Ishikawa (cell line): Measurements from ENCODE around the gene RXRB.

Source experiments
- CEBPB ChIP-seq: IDR thresholded peaks from 2 replicates; pipeline ENCODE4 v1.6.1; 2012
- CREB1 ChIP-seq: IDR thresholded peaks from 2 replicates; pipeline ENCODE4 v1.6.1; 2012; ENCODE audit warnings: low read depth
- EGR1 ChIP-seq: IDR thresholded peaks from 2 replicates; pipeline ENCODE4 v1.6.1; 2012
- EP300 ChIP-seq: IDR thresholded peaks from 2 replicates; pipeline ENCODE4 v1.6.1; 2012; ENCODE audit warnings: borderline replicate concordance
- FOXM1 ChIP-seq: IDR thresholded peaks from 2 replicates; pipeline ENCODE4 v1.6.1; 2012; ENCODE audit warnings: low read depth, borderline replicate concordance
- NFIC ChIP-seq: IDR thresholded peaks from 2 replicates; pipeline ENCODE4 v1.6.1; 2012
- RAD21 ChIP-seq: IDR thresholded peaks from 2 replicates; pipeline ENCODE4 v1.6.1; 2012; ENCODE audit warnings: low read depth
- TAF1 ChIP-seq: IDR thresholded peaks from 2 replicates; pipeline ENCODE4 v1.6.1; 2012; ENCODE audit warnings: low read depth, mild to moderate bottlenecking
- TCF12 ChIP-seq: IDR thresholded peaks from 2 replicates; pipeline ENCODE4 v1.6.1; 2012; ENCODE audit warnings: low read depth
- TEAD4 ChIP-seq: IDR thresholded peaks from 2 replicates; pipeline ENCODE4 v1.6.1; 2012
- YY1 ChIP-seq: IDR thresholded peaks from 2 replicates; pipeline ENCODE4 v1.6.1; 2012; ENCODE audit warnings: low read depth
- ZBTB7A ChIP-seq: IDR thresholded peaks from 2 replicates; pipeline ENCODE4 v1.6.1; 2012; ENCODE audit warnings: low read depth
- TF ChIP-seq, protein P1 (sequence below): IDR thresholded peaks from 2 replicates; pipeline ENCODE4 v1.6.1; 2012
- TF ChIP-seq, protein P2 (sequence below): IDR thresholded peaks from 2 replicates; pipeline ENCODE4 v1.6.1; 2012
- TF ChIP-seq, protein P3 (sequence below): IDR thresholded peaks from 2 replicates; pipeline ENCODE4 v1.6.1; 2012; ENCODE audit warnings: low read depth, mild to moderate bottlenecking

RXRB gene

DNA sequence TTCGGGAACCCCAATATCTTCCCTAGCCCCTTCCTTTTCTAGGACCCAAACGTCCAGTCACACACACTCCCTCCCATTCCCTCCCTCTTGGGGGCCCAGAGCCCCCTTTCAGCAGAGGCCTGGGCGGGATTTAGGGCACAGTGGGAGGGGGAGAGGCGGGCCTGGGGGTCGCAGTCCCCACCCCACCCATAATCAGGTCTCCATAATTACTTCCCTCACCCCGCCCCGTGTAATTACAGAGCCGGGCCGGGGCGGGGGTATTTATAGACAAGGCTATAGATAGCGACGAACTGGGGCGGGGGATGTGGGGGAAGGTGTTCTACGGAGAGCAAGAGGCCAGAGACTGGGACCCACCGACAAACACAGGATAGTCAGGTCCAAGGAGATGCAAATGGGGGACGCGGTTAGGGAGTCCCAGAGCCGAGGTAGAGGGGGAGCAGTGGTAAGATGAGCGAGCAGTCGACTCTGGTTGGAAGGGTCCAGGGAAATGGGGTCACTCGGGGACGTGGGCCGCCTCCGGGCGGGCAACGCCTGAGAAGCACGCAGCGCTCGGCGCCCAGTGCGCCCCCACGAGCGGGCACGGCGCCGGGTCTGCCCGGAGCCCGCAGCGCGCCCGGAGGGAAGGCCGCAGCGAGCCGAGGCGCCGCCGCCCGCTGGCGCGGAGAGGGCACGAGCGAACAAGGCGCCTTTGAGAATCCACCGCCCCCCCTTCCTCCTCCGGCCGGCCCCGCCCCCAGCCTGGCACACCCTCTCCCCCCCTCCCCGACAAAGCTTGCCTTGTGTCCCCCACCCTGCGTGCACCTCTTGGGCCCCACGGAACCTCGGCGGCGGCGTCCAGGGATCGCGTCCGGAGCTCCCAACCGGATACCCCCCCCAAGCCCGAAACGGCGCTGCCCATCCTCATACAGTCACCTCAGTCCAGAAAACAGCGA is 7.5 kb downstream of the RXRB start:
- TF ChIP-seq ZBTB7A = 0 out of 2 replicates have a peak, but pooled peaks have one; percentile 27
- TF ChIP-seq NFIC = no peak

- TF ChIP-seq, protein P1, sequence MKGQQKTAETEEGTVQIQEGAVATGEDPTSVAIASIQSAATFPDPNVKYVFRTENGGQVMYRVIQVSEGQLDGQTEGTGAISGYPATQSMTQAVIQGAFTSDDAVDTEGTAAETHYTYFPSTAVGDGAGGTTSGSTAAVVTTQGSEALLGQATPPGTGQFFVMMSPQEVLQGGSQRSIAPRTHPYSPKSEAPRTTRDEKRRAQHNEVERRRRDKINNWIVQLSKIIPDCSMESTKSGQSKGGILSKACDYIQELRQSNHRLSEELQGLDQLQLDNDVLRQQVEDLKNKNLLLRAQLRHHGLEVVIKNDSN = no peak
- TF ChIP-seq ZBTB7A = no peak
- no peak for TF ChIP-seq TCF12
- TF ChIP-seq NFIC = no peak
- no peak for TF ChIP-seq EP300
- TF ChIP-seq, protein P2, sequence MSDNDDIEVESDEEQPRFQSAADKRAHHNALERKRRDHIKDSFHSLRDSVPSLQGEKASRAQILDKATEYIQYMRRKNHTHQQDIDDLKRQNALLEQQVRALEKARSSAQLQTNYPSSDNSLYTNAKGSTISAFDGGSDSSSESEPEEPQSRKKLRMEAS = no peak
- no peak for TF ChIP-seq FOXM1
- no peak for TF ChIP-seq CEBPB
- no peak for TF ChIP-seq TEAD4
- TF ChIP-seq, protein P3, sequence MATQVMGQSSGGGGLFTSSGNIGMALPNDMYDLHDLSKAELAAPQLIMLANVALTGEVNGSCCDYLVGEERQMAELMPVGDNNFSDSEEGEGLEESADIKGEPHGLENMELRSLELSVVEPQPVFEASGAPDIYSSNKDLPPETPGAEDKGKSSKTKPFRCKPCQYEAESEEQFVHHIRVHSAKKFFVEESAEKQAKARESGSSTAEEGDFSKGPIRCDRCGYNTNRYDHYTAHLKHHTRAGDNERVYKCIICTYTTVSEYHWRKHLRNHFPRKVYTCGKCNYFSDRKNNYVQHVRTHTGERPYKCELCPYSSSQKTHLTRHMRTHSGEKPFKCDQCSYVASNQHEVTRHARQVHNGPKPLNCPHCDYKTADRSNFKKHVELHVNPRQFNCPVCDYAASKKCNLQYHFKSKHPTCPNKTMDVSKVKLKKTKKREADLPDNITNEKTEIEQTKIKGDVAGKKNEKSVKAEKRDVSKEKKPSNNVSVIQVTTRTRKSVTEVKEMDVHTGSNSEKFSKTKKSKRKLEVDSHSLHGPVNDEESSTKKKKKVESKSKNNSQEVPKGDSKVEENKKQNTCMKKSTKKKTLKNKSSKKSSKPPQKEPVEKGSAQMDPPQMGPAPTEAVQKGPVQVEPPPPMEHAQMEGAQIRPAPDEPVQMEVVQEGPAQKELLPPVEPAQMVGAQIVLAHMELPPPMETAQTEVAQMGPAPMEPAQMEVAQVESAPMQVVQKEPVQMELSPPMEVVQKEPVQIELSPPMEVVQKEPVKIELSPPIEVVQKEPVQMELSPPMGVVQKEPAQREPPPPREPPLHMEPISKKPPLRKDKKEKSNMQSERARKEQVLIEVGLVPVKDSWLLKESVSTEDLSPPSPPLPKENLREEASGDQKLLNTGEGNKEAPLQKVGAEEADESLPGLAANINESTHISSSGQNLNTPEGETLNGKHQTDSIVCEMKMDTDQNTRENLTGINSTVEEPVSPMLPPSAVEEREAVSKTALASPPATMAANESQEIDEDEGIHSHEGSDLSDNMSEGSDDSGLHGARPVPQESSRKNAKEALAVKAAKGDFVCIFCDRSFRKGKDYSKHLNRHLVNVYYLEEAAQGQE = no peak
Measured at GRCh38 chr6:33192105-33192646, 8.3 kb downstream of the RXRB start, which contains the start of gene COL11A2. COL11A2 (minus strand) TSS chr6:33192467; CDS start chr6:33192240, 227 bp downstream.

DNA sequence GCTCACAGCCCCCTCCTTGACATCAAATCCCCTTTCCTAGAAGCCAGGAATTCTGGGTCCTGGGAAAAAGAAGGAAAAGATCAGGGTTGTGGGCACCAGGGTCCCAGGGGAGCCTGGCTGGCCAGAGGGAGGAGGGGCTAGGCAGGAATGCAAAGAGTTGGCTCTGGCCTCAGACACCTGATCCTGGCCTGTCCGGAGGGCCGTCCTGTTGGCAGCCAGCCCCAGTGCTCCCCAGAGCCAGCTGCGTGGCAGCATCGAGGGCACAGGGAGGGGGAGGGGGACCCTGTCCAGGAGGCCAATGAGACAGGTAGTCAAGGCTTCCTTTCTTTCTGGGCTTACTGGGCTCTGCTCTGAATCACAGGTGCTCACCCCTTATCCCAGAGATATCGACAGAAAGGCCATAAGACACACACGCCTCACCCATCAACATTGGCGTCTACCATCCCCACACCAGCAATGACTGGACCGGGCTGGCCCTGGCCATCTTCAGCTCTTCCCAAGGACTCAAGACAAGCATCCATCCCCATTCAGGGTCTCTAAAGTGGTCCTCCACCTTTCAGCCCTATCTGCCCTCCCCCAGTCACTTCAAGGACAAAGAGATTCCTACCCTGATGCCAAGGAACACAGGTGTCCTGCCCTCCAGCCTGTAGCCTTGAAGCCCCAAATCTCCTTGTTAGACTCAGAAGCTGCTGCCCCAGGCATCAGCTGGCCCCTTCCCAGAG is 8.9 kb downstream of the RXRB start:
- TF ChIP-seq CEBPB = no peak
- TF ChIP-seq RAD21 = no peak
- 0 out of 2 replicates have a peak, but pooled peaks have one; percentile 34 for TF ChIP-seq ZBTB7A
- 0 out of 2 replicates have a peak, but pooled peaks have one; percentile 26 for TF ChIP-seq TCF12
- TF ChIP-seq TEAD4 = peak; percentile 79
- TF ChIP-seq, protein P2 = 0 out of 2 replicates have a peak, but pooled peaks have one; percentile 53
- peak; percentile 87 for TF ChIP-seq NFIC

GRCh38 chr6:33190504-33191107 is 9.9 kb downstream of the RXRB start:
- TF ChIP-seq EGR1 = no peak
- TF ChIP-seq, protein P2 = no peak
- no peak for TF ChIP-seq YY1
- TF ChIP-seq, protein P3 = no peak
- TF ChIP-seq NFIC = no peak
- TF ChIP-seq ZBTB7A = no peak
- TF ChIP-seq RAD21 = no peak
- no peak for TF ChIP-seq TAF1
- TF ChIP-seq CREB1 = no peak
- TF ChIP-seq TCF12 = no peak
- TF ChIP-seq FOXM1 = no peak
- TF ChIP-seq TEAD4 = no peak
- no peak for TF ChIP-seq EP300
- TF ChIP-seq, protein P1 = no peak
- no peak for TF ChIP-seq CEBPB
